DOHH2 (cell line): Measurements from ENCODE around the gene CIBAR2.

Source experiments
- H3F3A ChIP-seq: fragments of 200-600 bp; sonication (generic), shearing (Covaris generic); 2 replicates; pipeline ENCODE4 v1.6.0; 2016; ENCODE audit warnings: antibody characterized with exemption, mild to moderate bottlenecking; ENCODE audit not compliant: control insufficient read depth, insufficient read depth
- H3K27ac ChIP-seq: fragments of 200-600 bp; sonication (generic); 2 replicates; pipeline ENCODE4 v1.5.1; 2014; ENCODE audit warnings: low read depth, mild to moderate bottlenecking, low read length, moderate library complexity
- H3K27me3 ChIP-seq: fragments of 200-600 bp; sonication (generic); 2 replicates; pipeline ENCODE4 v1.6.1; 2014; ENCODE audit warnings: mild to moderate bottlenecking, low read length, mixed read lengths; ENCODE audit not compliant: control insufficient read depth
- H3K36me3 ChIP-seq: fragments of 200-600 bp; sonication (generic); 2 replicates; pipeline ENCODE4 v1.6.1; 2014; ENCODE audit warnings: mild to moderate bottlenecking, low read length, moderate library complexity, mixed read lengths; ENCODE audit not compliant: control insufficient read depth
- H3K4me1 ChIP-seq: fragments of 200-600 bp; sonication (generic); 2 replicates; pipeline ENCODE4 v1.6.1; 2014; ENCODE audit warnings: mild to moderate bottlenecking, low read length, mixed read lengths; ENCODE audit not compliant: control insufficient read depth
- H3K4me2 ChIP-seq: fragments of 200-600 bp; sonication (generic); 2 replicates; pipeline ENCODE4 v1.6.0; 2014; ENCODE audit warnings: mild to moderate bottlenecking, low read length, moderate library complexity
- H3K4me3 ChIP-seq: fragments of 200-600 bp; sonication (generic); 2 replicates; pipeline ENCODE4 v1.5.1; 2014; ENCODE audit warnings: mild to moderate bottlenecking, low read length, mixed read lengths
- H3K79me2 ChIP-seq: fragments of 200-600 bp; sonication (generic); 2 replicates; pipeline ENCODE4 v1.6.1; 2014; ENCODE audit warnings: mild to moderate bottlenecking, low read length, mixed read lengths; ENCODE audit not compliant: control insufficient read depth
- H3K9me2 ChIP-seq: fragments of 200-600 bp; sonication (generic); replicated peaks from 2 replicates; pipeline ENCODE4 v1.6.1; 2014; ENCODE audit warnings: mild to moderate bottlenecking, low read length, mixed read lengths; ENCODE audit not compliant: control insufficient read depth
- H3K9me3 ChIP-seq: fragments of 200-600 bp; sonication (generic); 2 replicates; pipeline ENCODE4 v1.6.1; 2014; ENCODE audit warnings: antibody characterized with exemption, low read length, mixed read lengths; ENCODE audit not compliant: control insufficient read depth, insufficient read depth
- H4K20me1 ChIP-seq: fragments of 200-600 bp; sonication (generic); 2 replicates; pipeline ENCODE4 v1.6.0; 2014; ENCODE audit warnings: low read depth, mild to moderate bottlenecking, antibody characterized with exemption, low read length, moderate library complexity; ENCODE audit not compliant: control insufficient read depth, insufficient read depth
- EZH2phosphoT487 ChIP-seq: fragments of 200-600 bp; sonication (generic); IDR thresholded peaks from 2 replicates; pipeline ENCODE4 v1.6.1; 2017; ENCODE audit warnings: borderline replicate concordance, mild to moderate bottlenecking, antibody characterized with exemption, low read length, moderate library complexity, mixed read lengths
- TF ChIP-seq, protein P1 (sequence below): fragments of 200-600 bp; sonication (generic); IDR thresholded peaks from one replicate; pipeline ENCODE4 v1.5.1; 2014; ENCODE audit warnings: antibody characterized with exemption, mild to moderate bottlenecking, low read depth, low read length; ENCODE audit not compliant: poor library complexity, severe bottlenecking

CIBAR2 gene

DNA sequence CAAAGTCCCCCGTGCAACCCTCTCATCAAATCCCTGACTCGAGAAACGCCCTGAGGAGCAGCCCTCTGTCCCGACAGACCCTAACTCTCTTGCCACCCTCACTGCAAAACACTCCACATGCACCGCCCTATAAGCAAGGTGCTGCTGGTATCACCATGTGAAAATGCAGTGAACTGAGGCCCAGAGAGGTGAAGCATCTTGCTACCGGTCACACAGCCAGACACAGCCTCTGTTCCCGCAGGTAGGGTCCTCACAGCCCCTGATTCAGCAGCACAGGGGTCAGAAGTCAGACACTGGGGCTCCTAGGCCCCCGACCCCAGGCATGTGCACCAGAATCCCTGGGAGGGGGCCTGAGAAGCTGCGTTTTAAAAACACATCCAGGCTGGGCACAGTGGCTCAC, 1.1 kb downstream of the CIBAR2 start:
- H4K20me1 ChIP-seq = no peaks in the 10 kb centered on the region
- no peaks in the 10 kb centered on the region for H3K79me2 ChIP-seq
- TF ChIP-seq, protein P1, sequence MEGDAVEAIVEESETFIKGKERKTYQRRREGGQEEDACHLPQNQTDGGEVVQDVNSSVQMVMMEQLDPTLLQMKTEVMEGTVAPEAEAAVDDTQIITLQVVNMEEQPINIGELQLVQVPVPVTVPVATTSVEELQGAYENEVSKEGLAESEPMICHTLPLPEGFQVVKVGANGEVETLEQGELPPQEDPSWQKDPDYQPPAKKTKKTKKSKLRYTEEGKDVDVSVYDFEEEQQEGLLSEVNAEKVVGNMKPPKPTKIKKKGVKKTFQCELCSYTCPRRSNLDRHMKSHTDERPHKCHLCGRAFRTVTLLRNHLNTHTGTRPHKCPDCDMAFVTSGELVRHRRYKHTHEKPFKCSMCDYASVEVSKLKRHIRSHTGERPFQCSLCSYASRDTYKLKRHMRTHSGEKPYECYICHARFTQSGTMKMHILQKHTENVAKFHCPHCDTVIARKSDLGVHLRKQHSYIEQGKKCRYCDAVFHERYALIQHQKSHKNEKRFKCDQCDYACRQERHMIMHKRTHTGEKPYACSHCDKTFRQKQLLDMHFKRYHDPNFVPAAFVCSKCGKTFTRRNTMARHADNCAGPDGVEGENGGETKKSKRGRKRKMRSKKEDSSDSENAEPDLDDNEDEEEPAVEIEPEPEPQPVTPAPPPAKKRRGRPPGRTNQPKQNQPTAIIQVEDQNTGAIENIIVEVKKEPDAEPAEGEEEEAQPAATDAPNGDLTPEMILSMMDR = no peak
- TF ChIP-seq EZH2phosphoT487 = no peak
- H3K27me3 ChIP-seq = no peaks in the 10 kb centered on the region
- H3K4me1 ChIP-seq = peaks cover 4% of the 10 kb centered on the region
- H3K9me3 ChIP-seq = no peaks in the 10 kb centered on the region
- no peaks in the 10 kb centered on the region for H3K36me3 ChIP-seq
- H3K9me2 ChIP-seq = no peaks in the 10 kb centered on the region
- no peaks in the 10 kb centered on the region for H3F3A ChIP-seq
- no peak overlapping the region for H3K4me2 ChIP-seq
- no peak overlapping the region for H3K4me3 ChIP-seq
- H3K27ac ChIP-seq = no peak overlapping the region

DNA sequence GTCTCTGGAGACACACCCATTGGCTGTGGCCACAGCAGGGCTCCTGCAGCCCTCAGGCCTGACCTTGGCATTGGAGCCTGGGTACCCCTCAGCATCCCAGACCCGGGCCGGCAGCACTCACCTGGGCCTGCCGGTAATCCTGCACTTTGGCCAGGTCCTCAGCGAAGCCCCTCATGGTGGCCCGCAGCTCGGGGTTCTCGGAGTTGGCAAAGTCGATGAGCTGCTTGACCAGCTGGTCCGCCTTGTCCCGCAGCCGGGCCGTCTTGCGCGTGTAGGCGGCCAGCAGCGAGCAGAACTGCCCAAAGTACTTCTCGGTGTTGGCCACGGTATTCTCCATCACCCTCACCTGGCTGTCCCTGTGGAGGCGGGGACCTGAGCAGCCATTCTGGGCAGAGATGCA, 2.2 kb downstream of the CIBAR2 start:
- Histone ChIP-seq H3K9me3 (no peaks in the 10 kb centered on the region), H3K4me1 (peaks cover 9% of the 10 kb centered on the region), H3K27ac (no peak overlapping the region), H3K79me2 (no peaks in the 10 kb centered on the region), H3K4me3 (no peak overlapping the region), H3K9me2 (no peaks in the 10 kb centered on the region), H4K20me1 (no peaks in the 10 kb centered on the region), H3K36me3 (no peaks in the 10 kb centered on the region), H3K27me3 (no peaks in the 10 kb centered on the region; the same call in 1 of the 2 replicates), H3K4me2 (no peak overlapping the region), H3F3A (no peaks in the 10 kb centered on the region)
- no peak for TF ChIP-seq EZH2phosphoT487
- TF ChIP-seq, protein P1 = no peak

DNA sequence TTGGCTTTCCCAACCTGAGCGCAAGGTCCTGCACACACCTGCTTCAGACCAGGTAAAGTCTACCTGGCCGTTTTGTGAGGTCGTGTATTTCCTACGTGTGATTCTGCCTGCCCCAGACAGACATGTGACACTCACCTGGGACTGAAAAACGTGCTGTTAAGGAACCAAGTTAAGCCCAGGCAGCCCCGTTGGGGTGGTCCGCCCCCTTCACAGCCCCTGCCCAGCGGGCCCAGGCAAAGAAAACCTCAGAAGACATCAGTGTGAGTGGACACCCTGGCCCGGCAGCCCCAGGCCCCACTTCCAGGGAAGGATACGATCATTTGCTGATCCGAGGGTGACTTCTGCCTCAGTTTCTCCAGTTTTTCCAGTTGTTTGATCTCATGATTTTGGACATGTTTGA, 4.7 kb downstream of the CIBAR2 start:
- Histone ChIP-seq H3K4me2 (no peak overlapping the region), H4K20me1 (no peaks in the 10 kb centered on the region), H3K79me2 (no peaks in the 10 kb centered on the region), H3F3A (no peaks in the 10 kb centered on the region), H3K27ac (no peak overlapping the region), H3K27me3 (no peaks in the 10 kb centered on the region; the same call in 1 of the 2 replicates), H3K4me1 (peaks cover 15% of the 10 kb centered on the region), H3K4me3 (no peak overlapping the region), H3K9me3 (no peaks in the 10 kb centered on the region), H3K9me2 (no peaks in the 10 kb centered on the region), H3K36me3 (no peaks in the 10 kb centered on the region)
- TF ChIP-seq EZH2phosphoT487 = no peak
- TF ChIP-seq, protein P1 = no peak
